IMR-90 (cell line): ENCODE results near the gene C2. TPM values are rescaled to one million over a fixed set of nuclear protein-coding genes. Genes with fewer than 3 reads are reported as not detected.

Source experiments
- ATAC-seq: fragments of 200-7000 bp; cut with Tn5 transposase; 2 replicates; pipeline ENCODE4 v1.9.1; 2020; ENCODE audit warnings: low read depth, mild to moderate bottlenecking, moderate library complexity
- BruUV-seq: library from RNA; stranded (reverse); fragments of 400-500 nt; replicated peaks from 2 replicates; lab custom pipeline; 2021; lab: Mats Ljungman, UMichigan
- CTCF ChIA-PET: fragments of 300-600 bp; formaldehyde crosslinking; extraction: SDS; loops from one replicate; lab custom pipeline; 2021; ENCODE audit warnings: antibody characterized with exemption; lab: Yijun Ruan, JAX
- POLR2A ChIA-PET: fragments of 300-600 bp; sonication (Branson Sonifier 250); formaldehyde crosslinking; loops from one replicate; lab custom pipeline; 2022; ENCODE audit warnings: antibody characterized with exemption; ENCODE audit not compliant: unreplicated experiment; lab: Charles Lee
- DNase-seq: peaks from one replicate; pipeline ENCODE4 v3.0.0; 2013
- H2AFZ ChIP-seq: replicated peaks from 2 replicates; pipeline ENCODE3; 2013; ENCODE audit warnings: low read length, mild to moderate bottlenecking; ENCODE audit not compliant: poor library complexity
- H2AK5ac ChIP-seq: 2 replicates; pipeline ENCODE4 v1.6.1; 2013; ENCODE audit warnings: low read depth, low read length, inconsistent platforms
- H2AK9ac ChIP-seq: replicated peaks from 2 replicates; pipeline ENCODE3; 2013; ENCODE audit warnings: mild to moderate bottlenecking, low read depth, low read length, moderate library complexity; ENCODE audit not compliant: poor library complexity
- H2BK120ac ChIP-seq: 2 replicates; pipeline ENCODE4 v1.6.1; 2013; ENCODE audit warnings: low read depth, low read length, inconsistent platforms
- H2BK15ac ChIP-seq: 3 replicates; pipeline ENCODE4 v1.6.1; 2013; ENCODE audit warnings: low read depth, low read length, inconsistent platforms
- H2BK20ac ChIP-seq: 2 replicates; pipeline ENCODE4 v1.6.1; 2013; ENCODE audit warnings: low read depth, mild to moderate bottlenecking, inconsistent platforms, low read length, moderate library complexity
- H2BK5ac ChIP-seq: 2 replicates; pipeline ENCODE4 v1.6.1; 2013; ENCODE audit warnings: mild to moderate bottlenecking, low read depth, low read length, inconsistent platforms; ENCODE audit not compliant: poor library complexity, severe bottlenecking
- H3K14ac ChIP-seq: replicated peaks from 2 replicates; pipeline ENCODE4 v1.6.1; 2013; ENCODE audit warnings: low read depth, low read length, inconsistent platforms
- H3K18ac ChIP-seq: 2 replicates; pipeline ENCODE4 v1.6.1; 2013; ENCODE audit warnings: low read depth, low read length, control low read depth
- H3K23ac ChIP-seq: 2 replicates; pipeline ENCODE4 v1.6.1; 2013; ENCODE audit warnings: low read depth, low read length, inconsistent platforms
- H3K27ac ChIP-seq: 2 replicates; pipeline ENCODE4 v1.5.1; 2013; ENCODE audit warnings: mild to moderate bottlenecking, control low read depth, low read length; ENCODE audit not compliant: insufficient read depth
- H3K27me3 ChIP-seq: 2 replicates; pipeline ENCODE4 v1.6.1; 2013; ENCODE audit warnings: low read length; ENCODE audit not compliant: control insufficient read depth, insufficient read depth
- H3K36me3 ChIP-seq: 2 replicates; pipeline ENCODE4 v1.6.1; 2013; ENCODE audit warnings: low read length, mixed read lengths; ENCODE audit not compliant: control insufficient read depth, insufficient read depth
- H3K4ac ChIP-seq: 2 replicates; pipeline ENCODE4 v1.6.1; 2013; ENCODE audit warnings: low read depth, low read length, inconsistent platforms
- H3K4me1 ChIP-seq: 2 replicates; pipeline ENCODE4 v1.6.1; 2013; ENCODE audit warnings: low read length, mixed read lengths; ENCODE audit not compliant: control insufficient read depth, insufficient read depth
- H3K4me2 ChIP-seq: 2 replicates; pipeline ENCODE4 v1.6.1; 2013; ENCODE audit warnings: low read depth, mild to moderate bottlenecking, control low read depth, low read length, moderate library complexity
- H3K4me3 ChIP-seq: 2 replicates; pipeline ENCODE4 v1.5.1; 2013; ENCODE audit warnings: low read depth, mild to moderate bottlenecking, control low read depth, low read length, moderate library complexity; ENCODE audit not compliant: insufficient read depth
- H3K56ac ChIP-seq: 2 replicates; pipeline ENCODE4 v1.6.1; 2013; ENCODE audit warnings: low read length, inconsistent platforms; ENCODE audit not compliant: insufficient read depth; ENCODE audit errors: extremely low read depth
- H3K79me1 ChIP-seq, 2 experiments: 2 replicates each; pipeline ENCODE4 v1.6.1; 2013; ENCODE audit warnings: low read length in 2 of 2, inconsistent platforms in 1 of 2, low read depth in 1 of 2
- H3K9ac ChIP-seq: 2 replicates; pipeline ENCODE4 v1.6.1; 2013; ENCODE audit warnings: low read depth, low read length, control low read depth
- H3K9me1 ChIP-seq: 2 replicates; pipeline ENCODE4 v1.6.1; 2013; ENCODE audit warnings: low read length, inconsistent platforms; ENCODE audit not compliant: insufficient read depth
- H3K9me3 ChIP-seq: 2 replicates; pipeline ENCODE4 v1.6.1; 2013; ENCODE audit warnings: low read length; ENCODE audit not compliant: control insufficient read depth, insufficient read depth
- H4K20me1 ChIP-seq: 2 replicates; pipeline ENCODE4 v1.6.1; 2013; ENCODE audit warnings: low read length, inconsistent platforms; ENCODE audit not compliant: insufficient read depth
- H4K5ac ChIP-seq: 2 replicates; pipeline ENCODE4 v1.6.1; 2013; ENCODE audit warnings: mild to moderate bottlenecking, low read depth, low read length, control low read depth
- H4K8ac ChIP-seq, 2 experiments: 2 replicates each; pipeline ENCODE4 v1.6.1; 2013; ENCODE audit warnings: low read depth in 2 of 2, low read length in 2 of 2, control low read depth in 1 of 2, inconsistent platforms in 1 of 2
- H4K91ac ChIP-seq: 2 replicates; pipeline ENCODE4 v1.6.1; 2013; ENCODE audit warnings: low read depth, low read length, inconsistent platforms; ENCODE audit not compliant: insufficient read depth
- CEBPB ChIP-seq: IDR thresholded peaks from 2 replicates; pipeline ENCODE4 v1.6.1; 2012; ENCODE audit warnings: low read depth, low read length, improper control_type of control experiment
- CHD1 ChIP-seq: IDR thresholded peaks from 2 replicates; pipeline ENCODE4 v1.6.1; 2012; ENCODE audit warnings: low read depth, low read length, improper control_type of control experiment
- FOS ChIP-seq: fragments of 150-350 bp; IDR thresholded peaks from 2 replicates; pipeline ENCODE4 v1.6.1; 2016; ENCODE audit warnings: low read depth, low read length
- MAZ ChIP-seq: IDR thresholded peaks from 2 replicates; pipeline ENCODE4 v1.6.1; 2012; ENCODE audit warnings: low read depth, mild to moderate bottlenecking, low read length, improper control_type of control experiment, moderate library complexity, borderline replicate concordance
- MXI1 ChIP-seq: IDR thresholded peaks from 2 replicates; pipeline ENCODE4 v1.6.1; 2012; ENCODE audit warnings: low read depth, mild to moderate bottlenecking, low read length, moderate library complexity, borderline replicate concordance
- NFE2L2 ChIP-seq: fragments of 150-350 bp; IDR thresholded peaks from 2 replicates; pipeline ENCODE4 v1.6.1; 2016; ENCODE audit warnings: low read depth, mild to moderate bottlenecking, low read length
- RAD21 ChIP-seq: IDR thresholded peaks from 2 replicates; pipeline ENCODE4 v1.6.1; 2012; ENCODE audit warnings: low read length, improper control_type of control experiment
- RCOR1 ChIP-seq: IDR thresholded peaks from 2 replicates; pipeline ENCODE4 v1.6.1; 2012; ENCODE audit warnings: mild to moderate bottlenecking, low read length, improper control_type of control experiment; ENCODE audit not compliant: insufficient replicate concordance
- RFX5 ChIP-seq: IDR thresholded peaks from 2 replicates; pipeline ENCODE4 v1.8.0; 2012; ENCODE audit warnings: low read depth, mild to moderate bottlenecking, low read length, moderate library complexity
- SMC3 ChIP-seq: fragments of 150-350 bp; IDR thresholded peaks from 2 replicates; pipeline ENCODE4 v1.6.1; 2016; ENCODE audit warnings: low read depth, mild to moderate bottlenecking, antibody characterized with exemption, low read length, moderate library complexity
- USF2 ChIP-seq: fragments of 150-350 bp; IDR thresholded peaks from 2 replicates; pipeline ENCODE4 v1.6.1; 2017; ENCODE audit warnings: mild to moderate bottlenecking, antibody characterized with exemption, low read length, low read depth
- WGBS, 2 experiments: methylation state at CpG; one replicate each; pipeline versions ENCODE4 v1.1.5 to v1.1.7; 2013; ENCODE audit warnings: missing lambda C conversion rate in 2 of 2; ENCODE audit not compliant: insufficient read length in 1 of 2; ENCODE audit errors: extremely low coverage in 2 of 2; 5-methylcytosine and 5-hydroxymethylcytosine counted together
- dilution Hi-C: fragments of 300-500 bp; cut with HindIII; formaldehyde crosslinking; loops from one replicate; pipeline ENCODE4 v1.14.3; 2018; ENCODE audit warnings: low sequenced_read_pairs; ENCODE audit not compliant: unreplicated experiment
- in situ Hi-C: fragments of 300-500 bp; cut with MboI; formaldehyde crosslinking; loops from 3 replicates; pipeline ENCODE4 v1.14.3; 2019; ENCODE audit warnings: low sequenced_read_pairs, inconsistent platforms, mixed read lengths
- intact Hi-C: fragments of 100-400 bp; cut with micrococcal nuclease; formaldehyde crosslinking; loops from 2 replicates; pipeline ENCODE4 v1.10.0; 2022
- polyA plus RNA-seq, 3 experiments: library from polyadenylated mRNA; depleted of rRNA; stranded (reverse); fragments of >200 nt; gene quantifications; 2 replicates each; pipeline ENCODE4 v1.2.3, GENCODE V29; 2012; ENCODE audit warnings: low replicate concordance in 1 of 3
- total RNA-seq: library from RNA; depleted of rRNA; stranded (reverse); fragments of >200 nt; gene quantifications from 2 replicates; pipeline ENCODE4 v1.2.3, GENCODE V29; 2012
- TF ChIP-seq, protein P1 (sequence below): conservative IDR thresholded peaks from 2 replicates; pipeline ENCODE4 v1.5.1; 2012; ENCODE audit warnings: mild to moderate bottlenecking, low read depth, low read length, improper control_type of control experiment

C2 gene
- total and polyA plus RNA-seq, 2 of the 4 experiments (the other 2 are of a cell fraction), result 0.18 to 0.19 TPM

DNA sequence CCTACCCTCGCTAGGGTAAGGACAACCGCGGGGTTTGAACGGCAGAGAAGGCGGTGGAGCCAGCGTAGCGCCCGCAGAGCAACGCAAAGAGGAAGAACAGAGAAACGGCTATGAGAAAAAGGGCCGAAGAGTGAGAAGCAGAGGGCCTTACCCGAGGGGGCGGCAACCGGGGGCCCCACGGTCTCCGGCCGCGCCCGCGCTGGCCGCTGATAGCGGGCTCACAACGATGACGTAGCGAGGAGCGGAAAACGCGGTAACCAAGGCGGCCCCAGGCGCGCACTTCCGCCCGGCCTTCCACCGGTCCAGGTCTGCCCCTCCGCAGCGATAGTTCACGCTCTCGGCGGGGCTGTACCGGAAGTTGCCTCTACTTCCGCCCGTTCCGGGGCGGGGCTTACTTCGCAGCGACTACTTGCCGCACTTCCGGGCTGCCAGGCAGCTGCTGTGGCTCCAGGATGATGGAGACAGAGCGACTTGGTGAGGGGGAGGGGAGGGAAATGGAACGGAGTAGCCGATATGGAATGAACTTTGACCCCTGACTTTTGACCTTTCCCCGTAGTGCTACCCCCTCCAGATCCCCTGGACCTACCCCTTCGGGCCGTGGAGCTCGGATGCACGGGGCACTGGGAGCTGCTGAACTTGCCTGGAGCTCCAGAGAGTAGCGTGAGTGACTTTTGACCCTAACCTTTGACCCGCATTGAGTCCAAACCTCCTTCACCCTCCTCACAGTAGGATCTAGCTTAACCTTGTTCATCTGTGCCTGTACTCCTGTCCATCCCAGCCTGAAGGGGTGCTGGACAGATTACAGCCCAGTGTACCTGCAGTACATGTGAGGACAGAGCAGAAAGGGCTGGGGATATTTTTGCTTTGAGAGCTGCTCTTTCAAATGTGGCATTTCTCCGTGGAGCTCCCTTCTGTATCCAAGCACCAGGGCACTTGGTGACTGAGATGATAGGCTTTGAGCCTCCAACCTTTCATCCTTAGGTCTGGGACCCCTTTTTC lies 31.5 kb downstream of the C2 start, which contains the start of the genes NELFE and SKIC2:
Gene NELFE (minus strand): TSS at position 231 of the 999 bp plus-strand sequence. CDS start 525 bp downstream, outside the sequence.
Gene SKIC2 (plus strand): TSS at position 435 of the 999 bp plus-strand sequence. CDS start 18 bp downstream, at position 453.
- Histone ChIP-seq H2BK15ac (peak within 1 kb of the TSS; percentile 55; the same call in 2 of the 3 replicates), H3K9me3 (no peaks in the 10 kb centered on the region), H3K27me3 (no peaks in the 10 kb centered on the region), H3K4me2 (peak within 1 kb of the TSS; percentile 98), H4K5ac (peak within 1 kb of the TSS; percentile 89), H3K23ac (peak within 1 kb of the TSS; percentile 87), H2BK20ac (peak within 1 kb of the TSS; percentile 38; the same call in 1 of the 2 replicates), H2BK120ac (peak within 1 kb of the TSS; percentile 60), H4K91ac (peak within 1 kb of the TSS; percentile 92), H2AK5ac (peak within 1 kb of the TSS; percentile 99), H3K4me3 (peak within 1 kb of the TSS; percentile 75), H2BK5ac (peak within 1 kb of the TSS; percentile 77), H3K9ac (peak within 1 kb of the TSS; percentile 93), H3K36me3 (peaks cover 49% of the 10 kb centered on the region), H3K9me1 (peaks cover 12% of the 10 kb centered on the region), H3K14ac (peak within 1 kb of the TSS; percentile 99), H3K56ac (peak within 1 kb of the TSS; percentile 88), H3K27ac (peak within 1 kb of the TSS; percentile 74), H3K79me1 (peaks cover 33 to 43% of the 10 kb centered on the region in 2 experiments), H3K4ac (peak within 1 kb of the TSS; percentile 97), H4K20me1 (no peaks in the 10 kb centered on the region), H3K4me1 (peaks cover 7% of the 10 kb centered on the region; the same call in 1 of the 2 replicates), H4K8ac (peak within 1 kb of the TSS; percentile 98), H3K18ac (peak within 1 kb of the TSS; percentile 17), H2AK9ac (peak within 1 kb of the TSS; percentile 99), H2AFZ (peak within 1 kb of the TSS; percentile 92)
- ChIA-PET POLR2A (interaction anchor here (0.6 to 2.6 kb wide), 3 partner anchors 13 to 303 kb away, joined by 3 to 10 read pairs (median 3); partner anchors contain the start of genes APOM and DXO), CTCF (no interaction called here)
- ATAC-seq (peak; percentile 99), DNase-seq (peak; percentile 98)
- dilution Hi-C loops, result no loop called here
- in situ Hi-C loops, result no loop called here
- no TSS peak for BruUV-seq
- WGBS, 2 experiments, result 0% methylated on average over 31 of the region's 59 CpGs; no CpG with 5 or more reads in 1 of the 2 experiments
- intact Hi-C loops, result loop anchor here (1.0 to 5.0 kb wide), 3 partner anchors 13 to 195 kb away; partner anchors contain the start of genes DXO and PPT2
- TF ChIP-seq CEBPB, result 0 out of 2 replicates have a peak, but pooled peaks have one; percentile 6
- TF ChIP-seq FOS, result no peak
- TF ChIP-seq, protein P1, sequence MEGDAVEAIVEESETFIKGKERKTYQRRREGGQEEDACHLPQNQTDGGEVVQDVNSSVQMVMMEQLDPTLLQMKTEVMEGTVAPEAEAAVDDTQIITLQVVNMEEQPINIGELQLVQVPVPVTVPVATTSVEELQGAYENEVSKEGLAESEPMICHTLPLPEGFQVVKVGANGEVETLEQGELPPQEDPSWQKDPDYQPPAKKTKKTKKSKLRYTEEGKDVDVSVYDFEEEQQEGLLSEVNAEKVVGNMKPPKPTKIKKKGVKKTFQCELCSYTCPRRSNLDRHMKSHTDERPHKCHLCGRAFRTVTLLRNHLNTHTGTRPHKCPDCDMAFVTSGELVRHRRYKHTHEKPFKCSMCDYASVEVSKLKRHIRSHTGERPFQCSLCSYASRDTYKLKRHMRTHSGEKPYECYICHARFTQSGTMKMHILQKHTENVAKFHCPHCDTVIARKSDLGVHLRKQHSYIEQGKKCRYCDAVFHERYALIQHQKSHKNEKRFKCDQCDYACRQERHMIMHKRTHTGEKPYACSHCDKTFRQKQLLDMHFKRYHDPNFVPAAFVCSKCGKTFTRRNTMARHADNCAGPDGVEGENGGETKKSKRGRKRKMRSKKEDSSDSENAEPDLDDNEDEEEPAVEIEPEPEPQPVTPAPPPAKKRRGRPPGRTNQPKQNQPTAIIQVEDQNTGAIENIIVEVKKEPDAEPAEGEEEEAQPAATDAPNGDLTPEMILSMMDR, result no peak
- peak; percentile 81; the same call in 1 of the 2 replicates for TF ChIP-seq MAZ
- 0 out of 2 replicates have a peak, but pooled peaks have one; percentile 1 for TF ChIP-seq NFE2L2
- TF ChIP-seq USF2, result no peak
- TF ChIP-seq RCOR1, result no peak
- TF ChIP-seq SMC3, result no peak
- peak; percentile 9; the same call in 1 of the 2 replicates for TF ChIP-seq RAD21
- TF ChIP-seq MXI1, result peak; percentile 93; the same call in 1 of the 2 replicates
- peak; percentile 76; the same call in 1 of the 2 replicates for TF ChIP-seq CHD1
- TF ChIP-seq RFX5, result no peak
